ENCODE measurements around the gene GPR155.

Gene GPR155

DNA sequence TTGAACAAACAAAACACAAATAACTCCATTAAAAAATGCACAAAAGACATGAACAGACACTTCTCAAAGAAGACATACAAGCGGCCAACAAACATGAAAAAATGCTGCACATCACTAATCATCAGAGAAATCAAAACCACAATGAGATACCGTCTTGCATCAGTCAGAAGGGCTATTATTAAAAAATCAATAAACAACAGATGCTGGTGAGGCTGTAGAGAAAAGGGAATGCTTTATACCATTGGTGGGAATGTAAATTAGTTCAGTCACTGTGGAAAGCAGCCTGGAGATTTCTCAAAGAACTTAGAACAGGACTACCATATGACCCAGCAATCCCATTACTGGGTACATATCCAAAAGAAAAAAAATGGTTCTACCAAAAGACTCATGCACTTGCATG, 37.8 kb downstream of the GPR155 start:
- Histone ChIP-seq H3K9ac (ENCODE audit: low read length) (no peak overlapping the region), H3K4me3 (ENCODE audit: low read depth in 1 of 2, low read length in 2 of 2) (no peak overlapping the region), H3K36me3 (ENCODE audit: insufficient read depth, low read length) (peaks cover 12% of the 10 kb centered on the region), H3K9me3 (ENCODE audit: low read length) (no peaks in the 10 kb centered on the region), H3K27me3 (ENCODE audit: control insufficient read depth in 1 of 2, insufficient read depth in 2 of 2, low read length in 2 of 2) (no peaks in the 10 kb centered on the region), H3K27ac (ENCODE audit: low read depth, low read length) (no peak overlapping the region), H3K4me1 (ENCODE audit: insufficient read depth, low read length) (no peaks in the 10 kb centered on the region)

DNA sequence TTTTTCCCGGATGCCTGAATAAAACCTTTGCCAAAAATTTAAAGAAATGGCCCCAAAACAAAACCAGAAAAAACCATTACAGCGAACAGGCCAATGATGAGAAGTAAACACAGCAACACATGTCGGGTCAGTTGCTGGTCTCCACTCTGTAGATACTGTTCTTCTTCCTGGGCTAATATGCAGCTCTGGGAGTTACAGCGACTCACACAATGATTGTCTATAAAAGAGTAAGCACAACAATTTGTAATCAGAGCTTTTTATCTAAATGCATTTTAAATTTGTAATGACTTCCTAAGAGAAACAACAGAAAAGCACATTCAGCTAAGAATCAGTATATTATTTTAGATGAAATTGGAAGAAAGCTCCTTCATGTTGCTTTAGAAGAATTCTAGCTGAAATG, 40.3 kb downstream of the GPR155 start:
- no peak overlapping the region for H3K4me3 ChIP-seq (ENCODE audit: low read depth in 1 of 2, low read length in 2 of 2)
- no peaks in the 10 kb centered on the region for H3K9me3 ChIP-seq (ENCODE audit: low read length)
- peaks cover 12% of the 10 kb centered on the region for H3K36me3 ChIP-seq (ENCODE audit: insufficient read depth, low read length)
- H3K27ac ChIP-seq (ENCODE audit: low read depth, low read length): no peak overlapping the region
- H3K27me3 ChIP-seq (ENCODE audit: control insufficient read depth in 1 of 2, insufficient read depth in 2 of 2, low read length in 2 of 2): no peaks in the 10 kb centered on the region
- H3K4me1 ChIP-seq (ENCODE audit: insufficient read depth, low read length): peaks cover 7% of the 10 kb centered on the region
- no peak overlapping the region for H3K9ac ChIP-seq (ENCODE audit: low read length)

DNA sequence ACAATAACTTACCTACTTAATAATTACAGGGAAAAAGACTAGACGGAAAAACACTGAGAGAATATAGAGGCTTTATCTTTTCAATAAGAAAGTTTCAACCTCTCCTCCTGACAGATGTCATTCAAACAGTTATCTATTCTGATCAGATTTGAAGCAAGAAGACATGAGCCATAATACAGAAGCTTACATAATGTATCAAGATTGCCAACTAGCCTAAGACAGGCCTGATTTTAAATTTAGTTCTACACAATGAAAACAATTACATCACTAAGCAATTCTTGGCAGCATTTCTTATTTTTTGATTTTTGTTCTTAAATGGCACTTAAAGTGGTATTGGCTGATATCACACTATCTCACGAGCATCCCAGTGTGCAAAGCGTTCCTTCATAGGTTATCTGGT, 41.6 kb downstream of the GPR155 start:
- H3K36me3 ChIP-seq (ENCODE audit: insufficient read depth, low read length): peaks cover 12% of the 10 kb centered on the region
- H3K27me3 ChIP-seq (ENCODE audit: control insufficient read depth in 1 of 2, insufficient read depth in 2 of 2, low read length in 2 of 2): no peaks in the 10 kb centered on the region
- no peak overlapping the region for H3K4me3 ChIP-seq (ENCODE audit: low read depth in 1 of 2, low read length in 2 of 2)
- H3K4me1 ChIP-seq (ENCODE audit: insufficient read depth, low read length): peaks cover 7% of the 10 kb centered on the region
- H3K9ac ChIP-seq (ENCODE audit: low read length): no peak overlapping the region
- H3K9me3 ChIP-seq (ENCODE audit: low read length): no peaks in the 10 kb centered on the region
- no peak overlapping the region for H3K27ac ChIP-seq (ENCODE audit: low read depth, low read length)

DNA sequence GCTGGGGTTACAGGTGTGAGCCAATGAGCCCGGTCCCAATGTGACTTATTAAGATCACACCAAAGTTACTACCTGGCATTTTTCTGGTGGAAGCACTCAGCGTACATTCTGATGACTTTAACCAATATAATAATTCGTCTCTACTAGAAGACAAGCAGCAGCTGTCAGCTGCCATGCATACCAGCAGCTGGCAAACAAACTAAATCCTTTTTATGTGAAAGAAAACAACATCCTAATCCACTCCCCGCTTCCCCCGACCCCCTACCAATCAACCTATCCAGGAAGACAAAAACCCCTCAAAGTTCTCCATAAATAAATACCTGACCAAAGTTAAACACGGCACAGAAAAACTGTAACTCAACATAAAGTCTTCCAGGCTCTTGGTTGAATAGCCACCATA, 42.1 kb downstream of the GPR155 start:
- H3K36me3 ChIP-seq (ENCODE audit: insufficient read depth, low read length): peaks cover 12% of the 10 kb centered on the region
- H3K4me3 ChIP-seq (ENCODE audit: low read depth in 1 of 2, low read length in 2 of 2): no peak overlapping the region
- no peaks in the 10 kb centered on the region for H3K9me3 ChIP-seq (ENCODE audit: low read length)
- H3K4me1 ChIP-seq (ENCODE audit: insufficient read depth, low read length): peaks cover 7% of the 10 kb centered on the region
- no peaks in the 10 kb centered on the region for H3K27me3 ChIP-seq (ENCODE audit: control insufficient read depth in 1 of 2, insufficient read depth in 2 of 2, low read length in 2 of 2)
- no peak overlapping the region for H3K9ac ChIP-seq (ENCODE audit: low read length)
- no peak overlapping the region for H3K27ac ChIP-seq (ENCODE audit: low read depth, low read length)

DNA sequence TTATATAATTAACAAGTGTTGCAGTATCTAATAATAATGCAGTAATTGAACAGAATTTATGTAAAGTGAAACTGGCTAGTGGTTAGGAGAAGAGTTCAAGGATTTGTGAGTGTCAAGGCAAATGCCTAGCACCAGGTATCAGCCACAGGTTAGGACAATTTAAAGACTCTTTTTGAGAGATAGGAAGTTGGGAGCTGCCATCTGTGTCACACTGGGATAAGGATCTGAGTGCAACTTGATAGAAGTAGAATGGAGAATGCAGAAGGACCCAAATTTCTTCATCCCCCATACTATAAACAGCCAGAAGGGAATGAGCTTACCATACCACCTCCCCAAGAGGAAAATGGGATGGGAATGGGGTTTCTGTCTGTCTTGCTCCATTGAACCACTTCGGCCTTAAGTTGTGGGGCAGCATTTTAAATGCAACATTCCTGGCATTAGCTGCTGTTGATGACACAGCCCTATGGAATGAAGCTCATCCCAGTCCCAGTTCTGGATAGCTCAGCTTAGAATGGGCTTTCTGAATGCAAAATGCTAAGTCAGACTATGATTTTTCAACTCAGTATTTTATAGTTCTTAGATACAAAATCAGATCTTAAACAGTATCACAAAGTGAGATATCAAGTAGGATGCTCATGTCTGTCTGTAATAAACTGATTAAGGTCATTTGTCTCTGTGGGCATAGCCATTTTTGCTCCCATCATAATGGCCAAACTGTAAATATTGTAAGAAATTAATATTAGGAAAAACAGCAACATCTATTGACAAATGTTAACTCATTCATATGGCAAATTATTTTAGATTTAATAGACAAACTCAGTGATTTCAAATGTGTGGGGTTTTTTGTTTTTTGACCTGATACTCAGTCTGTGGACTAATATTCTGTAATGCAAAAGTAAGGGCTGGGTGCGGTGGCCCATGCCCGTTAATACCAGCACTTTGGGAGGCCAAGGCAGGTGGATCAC, 44.0 kb downstream of the GPR155 start:
- no peak overlapping the region for H3K4me3 ChIP-seq (ENCODE audit: low read depth in 1 of 2, low read length in 2 of 2)
- H3K9me3 ChIP-seq (ENCODE audit: low read length): no peaks in the 10 kb centered on the region
- peaks cover 4% of the 10 kb centered on the region for H3K36me3 ChIP-seq (ENCODE audit: insufficient read depth, low read length)
- no peak overlapping the region for H3K27ac ChIP-seq (ENCODE audit: low read depth, low read length)
- H3K27me3 ChIP-seq (ENCODE audit: control insufficient read depth in 1 of 2, insufficient read depth in 2 of 2, low read length in 2 of 2): no peaks in the 10 kb centered on the region
- H3K4me1 ChIP-seq (ENCODE audit: insufficient read depth, low read length): peaks cover 7% of the 10 kb centered on the region
- no peak overlapping the region for H3K9ac ChIP-seq (ENCODE audit: low read length)

DNA sequence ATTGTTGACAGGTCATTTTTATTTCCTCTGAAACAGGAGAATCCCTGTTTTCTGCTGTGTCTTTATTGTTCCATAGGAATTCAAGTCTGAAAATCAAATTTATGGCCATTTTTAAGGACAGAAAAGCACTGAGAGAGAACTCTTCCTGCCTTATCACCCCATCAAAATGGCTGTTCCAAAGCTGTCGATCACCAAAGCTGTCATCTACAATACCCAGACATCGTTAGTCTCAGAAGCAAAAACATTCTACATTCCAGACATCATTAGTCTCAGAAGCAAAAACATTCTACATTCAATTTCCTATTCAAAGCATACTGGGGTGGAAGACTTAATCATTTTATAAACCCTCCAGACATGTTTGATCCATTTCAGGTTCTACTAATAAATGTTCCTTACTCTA, 46.9 kb downstream of the GPR155 start:
- Histone ChIP-seq H3K27ac (ENCODE audit: low read depth, low read length) (no peak overlapping the region), H3K9me3 (ENCODE audit: low read length) (no peaks in the 10 kb centered on the region), H3K4me1 (ENCODE audit: insufficient read depth, low read length) (peaks cover 7% of the 10 kb centered on the region), H3K36me3 (ENCODE audit: insufficient read depth, low read length) (peaks cover 5% of the 10 kb centered on the region), H3K4me3 (ENCODE audit: low read depth in 1 of 2, low read length in 2 of 2) (no peak overlapping the region), H3K9ac (ENCODE audit: low read length) (no peak overlapping the region), H3K27me3 (ENCODE audit: control insufficient read depth in 1 of 2, insufficient read depth in 2 of 2, low read length in 2 of 2) (no peaks in the 10 kb centered on the region)

DNA sequence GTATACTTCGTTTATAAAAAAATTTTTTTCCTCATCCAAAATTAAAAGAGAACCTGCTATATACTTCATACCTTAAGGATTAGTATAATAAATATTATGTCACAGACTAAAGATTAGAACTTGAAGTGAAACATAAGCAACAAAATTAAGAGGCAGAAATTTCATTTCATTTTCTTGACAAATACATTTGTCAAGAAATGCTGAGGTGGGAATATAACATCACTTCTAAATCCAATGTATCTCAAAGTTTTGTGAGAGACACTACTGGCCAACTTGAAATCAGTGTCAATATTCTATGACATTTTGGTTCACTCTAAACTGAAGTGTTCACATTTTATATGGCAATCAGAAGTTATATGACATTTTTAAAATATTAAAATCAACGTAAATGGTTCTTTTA, 47.5 kb downstream of the GPR155 start:
- H3K36me3 ChIP-seq (ENCODE audit: insufficient read depth, low read length): peaks cover 5% of the 10 kb centered on the region

DNA sequence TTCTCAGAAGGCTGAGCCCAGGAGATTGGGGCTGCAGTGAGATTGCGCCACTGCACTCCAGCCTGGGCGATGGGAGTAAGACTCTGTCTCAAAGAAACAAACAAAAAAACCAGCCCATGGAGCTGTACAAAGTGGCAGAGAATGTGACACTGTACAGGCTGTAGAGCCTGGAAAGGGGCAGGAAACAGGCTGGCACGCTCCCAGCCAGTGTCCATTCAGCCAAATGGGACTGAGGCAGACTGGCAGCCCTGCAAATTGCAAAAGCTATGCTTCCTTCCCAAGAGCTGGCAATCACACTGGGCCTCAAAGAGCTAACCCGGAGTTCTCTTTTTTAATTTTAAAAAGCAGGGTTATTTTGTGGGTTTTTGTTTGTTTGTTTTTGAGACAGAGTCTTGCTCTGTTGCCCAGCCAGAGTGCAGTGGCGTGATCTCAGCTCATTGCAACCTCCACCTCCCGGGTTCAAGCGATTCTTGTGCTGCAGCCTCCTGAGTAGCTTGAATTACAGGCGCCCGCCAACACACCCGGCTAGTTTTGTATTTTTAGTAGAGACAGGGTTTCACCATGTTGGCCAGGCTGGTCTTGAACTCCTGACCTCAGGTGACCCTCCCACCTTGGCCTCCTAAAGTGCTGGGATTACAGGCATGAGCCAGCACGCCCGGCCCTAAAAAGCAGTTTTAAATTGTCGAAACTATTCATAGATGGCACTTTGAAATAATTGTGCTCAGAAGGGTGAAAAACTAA, 48.5 kb downstream of the GPR155 start:
- Histone ChIP-seq H3K9me3 (ENCODE audit: low read length) (no peaks in the 10 kb centered on the region), H3K27ac (ENCODE audit: low read depth, low read length) (no peak overlapping the region)

More for the DNA sequence above, 47.5 kb downstream of the GPR155 start:
- Histone ChIP-seq H3K9ac (ENCODE audit: low read length) (no peak overlapping the region), H3K4me1 (ENCODE audit: insufficient read depth, low read length) (peaks cover 7% of the 10 kb centered on the region), H3K4me3 (ENCODE audit: low read depth in 1 of 2, low read length in 2 of 2) (no peak overlapping the region), H3K9me3 (ENCODE audit: low read length) (no peaks in the 10 kb centered on the region), H3K27me3 (ENCODE audit: control insufficient read depth in 1 of 2, insufficient read depth in 2 of 2, low read length in 2 of 2) (no peaks in the 10 kb centered on the region), H3K27ac (ENCODE audit: low read depth, low read length) (no peak overlapping the region)

DNA sequence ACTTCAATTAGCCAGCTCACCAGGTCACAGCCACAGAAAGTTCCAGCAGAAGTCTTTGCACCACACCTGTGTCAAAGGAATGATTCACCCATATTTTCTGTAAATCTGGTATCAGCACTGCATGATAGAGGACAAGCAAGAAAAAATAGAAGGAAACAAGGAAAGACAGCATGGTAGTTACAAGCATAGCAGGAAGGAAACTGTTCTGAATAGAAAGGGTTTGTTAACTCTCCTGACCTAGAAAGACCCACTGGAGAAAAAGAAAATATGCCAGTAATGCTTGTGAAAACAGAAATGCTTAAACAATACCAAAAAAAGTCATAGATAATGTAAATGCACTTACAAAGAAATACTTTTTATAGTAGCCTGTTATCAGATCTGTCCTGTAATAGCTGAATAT, 50.5 kb downstream of the GPR155 start:
- Histone ChIP-seq H3K9ac (ENCODE audit: low read length) (no peak overlapping the region), H3K9me3 (ENCODE audit: low read length) (no peaks in the 10 kb centered on the region), H3K27ac (ENCODE audit: low read depth, low read length) (no peak overlapping the region), H3K4me1 (ENCODE audit: insufficient read depth, low read length) (no peaks in the 10 kb centered on the region), H3K27me3 (ENCODE audit: control insufficient read depth in 1 of 2, insufficient read depth in 2 of 2, low read length in 2 of 2) (no peaks in the 10 kb centered on the region), H3K4me3 (ENCODE audit: low read depth in 1 of 2, low read length in 2 of 2) (no peak overlapping the region), H3K36me3 (ENCODE audit: insufficient read depth, low read length) (peaks cover 5% of the 10 kb centered on the region)

More for the DNA sequence above, 48.5 kb downstream of the GPR155 start:
- Histone ChIP-seq H3K9ac (ENCODE audit: low read length) (no peak overlapping the region), H3K4me1 (ENCODE audit: insufficient read depth, low read length) (peaks cover 7% of the 10 kb centered on the region), H3K36me3 (ENCODE audit: insufficient read depth, low read length) (peaks cover 5% of the 10 kb centered on the region), H3K4me3 (ENCODE audit: low read depth in 1 of 2, low read length in 2 of 2) (no peak overlapping the region), H3K27me3 (ENCODE audit: control insufficient read depth in 1 of 2, insufficient read depth in 2 of 2, low read length in 2 of 2) (no peaks in the 10 kb centered on the region)

DNA sequence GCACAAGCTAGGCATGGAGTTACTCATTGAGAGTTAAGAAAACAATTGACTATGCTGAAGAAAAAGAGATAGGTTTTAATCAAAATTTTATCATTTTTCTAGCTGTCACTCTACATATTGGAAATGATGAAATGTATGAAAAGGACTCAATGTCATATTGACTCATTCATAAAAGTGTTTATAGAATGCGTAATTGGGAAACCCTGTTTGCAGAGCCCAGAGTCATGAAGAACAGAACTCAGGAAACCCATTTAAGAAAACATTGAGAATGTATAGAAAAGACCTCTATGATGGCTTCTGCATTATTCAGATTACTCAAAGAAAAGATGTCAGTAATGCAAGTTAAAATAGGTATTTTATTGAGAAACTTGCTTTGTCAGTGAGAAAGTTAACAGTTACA, 54.9 kb downstream of the GPR155 start:
- H3K4me3 ChIP-seq (ENCODE audit: low read depth in 1 of 2, low read length in 2 of 2): no peak overlapping the region
- H3K36me3 ChIP-seq (ENCODE audit: insufficient read depth, low read length): peaks cover 8% of the 10 kb centered on the region
- H3K9me3 ChIP-seq (ENCODE audit: low read length): no peaks in the 10 kb centered on the region
- H3K9ac ChIP-seq (ENCODE audit: low read length): no peak overlapping the region
- no peaks in the 10 kb centered on the region for H3K27me3 ChIP-seq (ENCODE audit: control insufficient read depth in 1 of 2, insufficient read depth in 2 of 2, low read length in 2 of 2)
- no peaks in the 10 kb centered on the region for H3K4me1 ChIP-seq (ENCODE audit: insufficient read depth, low read length)
- no peak overlapping the region for H3K27ac ChIP-seq (ENCODE audit: low read depth, low read length)

DNA sequence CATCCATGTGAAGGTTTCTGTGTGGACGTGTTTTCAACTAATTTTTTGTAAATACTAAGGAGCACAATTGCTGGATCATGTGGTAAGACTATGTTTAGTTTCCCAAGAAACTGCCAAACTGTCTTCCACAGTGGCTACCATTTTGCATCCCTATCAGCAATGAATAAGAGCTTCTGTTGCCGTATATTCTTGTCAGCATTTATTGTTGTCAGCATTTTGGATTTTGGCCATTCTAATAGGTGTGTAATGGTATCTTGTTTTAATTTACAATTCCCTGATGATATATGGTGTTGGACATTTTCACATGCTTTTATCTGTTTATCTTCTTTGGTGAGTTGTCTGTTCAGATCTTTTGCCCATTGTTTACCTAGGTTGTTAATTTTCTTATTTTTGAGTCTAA, 56.8 kb downstream of the GPR155 start:
- Histone ChIP-seq H3K27me3 (ENCODE audit: control insufficient read depth in 1 of 2, insufficient read depth in 2 of 2, low read length in 2 of 2) (no peaks in the 10 kb centered on the region), H3K4me1 (ENCODE audit: insufficient read depth, low read length) (no peaks in the 10 kb centered on the region), H3K27ac (ENCODE audit: low read depth, low read length) (no peak overlapping the region), H3K9ac (ENCODE audit: low read length) (no peak overlapping the region), H3K4me3 (ENCODE audit: low read depth in 1 of 2, low read length in 2 of 2) (no peak overlapping the region), H3K36me3 (ENCODE audit: insufficient read depth, low read length) (peaks cover 3% of the 10 kb centered on the region), H3K9me3 (ENCODE audit: low read length) (no peaks in the 10 kb centered on the region)
